T-helper 17 cell (primary cell): ENCODE data around the gene TUBGCP3. TPM values are rescaled to one million over a fixed set of nuclear protein-coding genes. Genes with fewer than 3 reads are reported as not detected.

Source experiments
- ATAC-seq: fragments of 150-1000 bp; cut with Tn5 transposase; 2 replicates; pipeline ENCODE4 v1.10.0; 2021; ENCODE audit warnings: mild to moderate bottlenecking, moderate library complexity
- DNase-seq, 3 donors: peaks; one replicate each; pipeline versions ENCODE4 v3.0.0 to v3.0.0-alpha.2; 2020 to 2021
- H3K9me3 ChIP-seq: one replicate; pipeline ENCODE4 v1.7.0; 2013; ENCODE audit warnings: low read length, mild to moderate bottlenecking; ENCODE audit not compliant: control insufficient read depth, poor library complexity, severe bottlenecking
- H3K27ac Mint-ChIP-seq: one replicate; pipeline ENCODE4 v1.8.0; 2022; ENCODE audit warnings: mild to moderate bottlenecking, moderate library complexity, mixed read lengths
- H3K27me3 Mint-ChIP-seq: one replicate; pipeline ENCODE4 v1.8.0; 2022; ENCODE audit warnings: mixed read lengths
- H3K36me3 Mint-ChIP-seq: one replicate; pipeline ENCODE4 v1.8.0; 2022; ENCODE audit warnings: low read depth, mixed read lengths
- H3K4me1 Mint-ChIP-seq: one replicate; pipeline ENCODE4 v1.8.0; 2022; ENCODE audit warnings: mild to moderate bottlenecking, mixed read lengths
- H3K4me3 Mint-ChIP-seq: one replicate; pipeline ENCODE4 v1.8.0; 2022; ENCODE audit warnings: mild to moderate bottlenecking, moderate library complexity, mixed read lengths
- total RNA-seq, 4 donors: library from RNA in 2 of 4; stranded (reverse) in 2 of 4; gene quantifications; one replicate each; pipeline ENCODE4 v1.2.3 and lab custom pipeline; 2022 to 2026

The TUBGCP3 gene
- total RNA-seq, 2 donors from 2014 or later: 34.5 to 35.3 TPM

DNA sequence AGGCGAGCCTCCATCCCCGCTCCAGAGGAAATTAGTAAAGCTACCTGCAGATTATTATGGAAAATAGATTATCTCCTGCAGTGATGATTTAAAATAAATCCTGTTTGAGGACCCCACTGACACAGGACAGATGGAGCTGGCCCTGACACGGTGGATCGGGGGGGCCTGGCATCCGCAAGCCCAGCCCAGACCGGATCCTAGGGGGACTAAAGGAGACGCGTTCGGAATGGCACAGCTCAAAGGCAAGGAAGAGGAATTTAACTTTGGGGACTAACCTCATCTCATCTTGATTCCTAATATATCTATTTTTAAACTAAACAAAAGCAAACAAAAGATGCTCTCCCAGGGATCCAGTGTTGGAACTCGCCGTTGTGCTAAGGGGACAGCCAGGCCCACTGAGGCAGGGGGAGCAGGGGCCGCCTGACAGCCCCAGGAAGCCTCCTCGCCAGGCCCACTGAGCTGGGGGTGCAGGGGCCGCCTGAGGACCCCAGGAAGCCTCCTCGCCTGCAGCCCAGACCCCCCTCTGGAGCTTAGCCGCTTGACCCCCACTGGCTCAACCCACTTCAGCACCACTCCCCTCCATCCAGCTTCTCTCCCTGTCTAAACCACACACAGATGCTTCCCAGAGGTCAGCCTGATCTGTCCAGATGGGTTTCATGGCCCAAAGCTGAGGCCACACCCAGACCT, 133.2 kb downstream of the TUBGCP3 start:
- DNase-seq (no peak), ATAC-seq (no peak)
- Mint-ChIP-seq H3K27me3 (peaks cover 14% of the 10 kb centered on the region), H3K4me3 (no peak overlapping the region), H3K27ac (no peak overlapping the region), H3K4me1 (no peaks in the 10 kb centered on the region), H3K36me3 (peaks cover 2% of the 10 kb centered on the region)
- no peaks in the 10 kb centered on the region for H3K9me3 ChIP-seq

GRCh38 chr13:112453874-112454647, 133.9 kb downstream of the TUBGCP3 start:
- DNase-seq (no peak), ATAC-seq (no peak)
- Mint-ChIP-seq H3K36me3 (peaks cover 2% of the 10 kb centered on the region), H3K27me3 (peaks cover 20% of the 10 kb centered on the region), H3K4me3 (no peak overlapping the region), H3K27ac (no peak overlapping the region), H3K4me1 (no peaks in the 10 kb centered on the region)
- no peaks in the 10 kb centered on the region for H3K9me3 ChIP-seq

- DNase-seq (no peak), ATAC-seq (no peak)
- H3K4me1 Mint-ChIP-seq: no peaks in the 10 kb centered on the region
- no peak overlapping the region for H3K27ac Mint-ChIP-seq
- no peaks in the 10 kb centered on the region for H3K9me3 ChIP-seq
- no peak overlapping the region for H3K4me3 Mint-ChIP-seq
- peaks cover 2% of the 10 kb centered on the region for H3K36me3 Mint-ChIP-seq
- H3K27me3 Mint-ChIP-seq: peaks cover 27% of the 10 kb centered on the region
Measured at GRCh38 chr13:112453207-112453829, 134.6 kb downstream of the TUBGCP3 start.

DNA sequence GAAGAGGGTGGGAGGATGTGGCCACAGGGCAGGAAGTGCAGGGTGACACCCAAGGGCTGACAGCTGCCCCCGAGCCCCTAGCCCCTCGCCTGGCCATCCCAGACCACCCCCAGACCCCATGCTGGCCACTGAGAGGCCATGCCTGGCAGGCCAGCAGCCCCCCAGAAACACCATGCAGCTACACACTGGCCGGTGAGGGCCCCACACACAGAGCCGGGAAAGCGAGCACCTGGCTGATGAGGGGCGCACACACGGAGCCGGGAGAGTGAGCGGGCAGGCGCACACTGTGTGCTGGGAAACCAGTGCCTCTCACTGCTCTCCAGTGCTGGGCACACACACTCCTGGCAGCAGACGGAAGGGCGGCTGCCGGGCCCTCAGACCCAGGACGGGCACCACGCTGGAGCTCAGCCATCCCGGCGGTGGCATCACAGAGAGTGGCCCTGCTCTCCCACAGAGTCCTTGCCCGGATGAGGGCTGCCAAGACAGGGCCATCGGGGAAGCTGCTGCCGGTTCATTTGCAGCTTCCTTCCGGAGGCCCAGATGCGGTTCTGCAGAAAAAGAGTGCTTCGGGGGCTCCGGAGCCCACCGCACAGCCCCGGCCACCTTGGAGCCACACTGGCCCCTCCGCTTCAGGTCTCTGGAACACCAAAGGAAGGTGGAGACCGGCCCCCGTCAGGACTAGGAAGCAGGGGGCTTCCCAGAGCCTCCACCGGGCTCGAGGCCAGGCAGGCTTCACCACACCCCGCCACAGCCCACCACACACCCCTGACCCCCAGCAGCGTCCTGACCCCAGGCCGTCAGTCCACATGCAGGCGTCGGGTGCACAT, 135.4 kb downstream of the TUBGCP3 start:
- Mint-ChIP-seq H3K4me3 (no peak overlapping the region), H3K27ac (no peak overlapping the region), H3K4me1 (no peaks in the 10 kb centered on the region), H3K27me3 (peaks cover 27% of the 10 kb centered on the region), H3K36me3 (peaks cover 2% of the 10 kb centered on the region)
- no peak for ATAC-seq
- no peaks in the 10 kb centered on the region for H3K9me3 ChIP-seq
- DNase-seq: no peak

DNA sequence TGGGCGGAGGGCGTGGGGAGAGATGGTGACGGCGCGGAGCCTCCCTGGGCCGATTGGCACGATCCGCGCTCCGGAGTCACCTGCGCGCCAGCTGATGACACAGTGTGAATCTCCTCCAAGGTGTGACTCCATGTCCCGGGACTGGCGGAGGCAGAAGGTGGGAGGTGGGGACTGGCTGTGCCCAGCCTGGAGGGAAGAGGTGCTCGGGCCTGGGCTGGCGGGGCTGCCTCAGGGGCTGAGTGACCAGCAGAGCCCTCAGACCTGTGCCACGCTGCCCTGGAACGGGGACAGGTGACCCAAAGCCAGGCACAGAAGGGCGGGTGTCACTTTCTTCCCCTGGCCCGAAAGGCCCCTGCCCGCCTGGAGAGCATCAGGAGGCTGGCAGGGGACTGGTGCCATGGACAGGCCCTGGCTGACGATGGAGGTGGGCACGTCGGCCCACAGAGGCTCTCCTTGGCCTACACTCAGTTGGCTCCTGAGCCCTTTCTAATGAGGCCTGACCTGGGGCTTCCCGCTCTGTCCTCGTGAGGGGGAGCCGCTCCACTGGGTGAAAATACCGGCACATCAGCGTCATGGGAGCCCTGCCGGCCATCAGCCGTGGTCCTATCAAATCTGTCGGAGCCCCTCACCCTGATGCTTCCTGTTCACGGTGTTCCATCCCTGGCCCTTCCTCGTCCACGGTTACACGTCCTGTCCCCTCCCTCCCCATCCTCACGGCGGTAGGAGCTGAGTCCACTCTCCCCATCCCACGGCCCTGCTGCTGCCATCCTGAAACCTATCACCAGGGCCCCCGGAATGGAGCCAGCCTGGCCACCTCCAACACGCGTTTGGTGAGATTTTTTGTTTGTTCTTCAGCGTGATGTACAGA, 136.2 kb downstream of the TUBGCP3 start:
- no peak for DNase-seq
- H3K9me3 ChIP-seq: no peaks in the 10 kb centered on the region
- H3K36me3 Mint-ChIP-seq: peaks cover 2% of the 10 kb centered on the region
- H3K27ac Mint-ChIP-seq: no peak overlapping the region
- H3K4me3 Mint-ChIP-seq: no peak overlapping the region
- no peak for ATAC-seq
- peaks cover 34% of the 10 kb centered on the region for H3K27me3 Mint-ChIP-seq
- H3K4me1 Mint-ChIP-seq: no peaks in the 10 kb centered on the region

DNA sequence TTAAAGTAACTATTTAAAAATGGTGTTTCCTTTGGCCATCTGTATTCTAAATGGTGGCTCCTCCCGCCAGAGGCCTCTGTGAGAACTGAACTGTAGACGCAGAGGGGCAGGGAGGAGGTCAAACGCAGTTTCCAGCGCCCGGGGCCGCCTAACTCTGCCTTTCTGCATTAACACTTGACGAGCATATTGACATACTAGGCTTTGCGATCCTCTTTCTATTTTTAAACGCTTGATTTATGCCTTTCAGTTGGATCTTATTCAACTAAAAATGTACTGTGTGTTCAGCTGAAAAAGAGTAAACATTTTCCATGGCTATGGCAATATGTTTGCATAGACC, 137.1 kb downstream of the TUBGCP3 start:
- ATAC-seq: no peak
- Mint-ChIP-seq H3K27me3 (peaks cover 39% of the 10 kb centered on the region), H3K4me3 (no peak overlapping the region), H3K4me1 (no peaks in the 10 kb centered on the region), H3K27ac (no peak overlapping the region), H3K36me3 (peaks cover 2% of the 10 kb centered on the region)
- no peak for DNase-seq
- H3K9me3 ChIP-seq: no peaks in the 10 kb centered on the region

- DNase-seq: no peak
- H3K27ac Mint-ChIP-seq: no peak overlapping the region
- H3K4me1 Mint-ChIP-seq: no peaks in the 10 kb centered on the region
- no peak for ATAC-seq
- peaks cover 39% of the 10 kb centered on the region for H3K27me3 Mint-ChIP-seq
- H3K36me3 Mint-ChIP-seq: peaks cover 2% of the 10 kb centered on the region
- H3K9me3 ChIP-seq: no peaks in the 10 kb centered on the region
- H3K4me3 Mint-ChIP-seq: no peak overlapping the region
Measured at GRCh38 chr13:112450118-112450903, 137.6 kb downstream of the TUBGCP3 start.

- Mint-ChIP-seq H3K4me3 (no peak overlapping the region), H3K4me1 (no peaks in the 10 kb centered on the region), H3K27ac (no peak overlapping the region), H3K27me3 (peaks cover 39% of the 10 kb centered on the region), H3K36me3 (peaks cover 2% of the 10 kb centered on the region)
- DNase-seq: no peak
- ATAC-seq: no peak
- no peaks in the 10 kb centered on the region for H3K9me3 ChIP-seq
Measured at GRCh38 chr13:112449545-112449930, 138.4 kb downstream of the TUBGCP3 start.

DNA sequence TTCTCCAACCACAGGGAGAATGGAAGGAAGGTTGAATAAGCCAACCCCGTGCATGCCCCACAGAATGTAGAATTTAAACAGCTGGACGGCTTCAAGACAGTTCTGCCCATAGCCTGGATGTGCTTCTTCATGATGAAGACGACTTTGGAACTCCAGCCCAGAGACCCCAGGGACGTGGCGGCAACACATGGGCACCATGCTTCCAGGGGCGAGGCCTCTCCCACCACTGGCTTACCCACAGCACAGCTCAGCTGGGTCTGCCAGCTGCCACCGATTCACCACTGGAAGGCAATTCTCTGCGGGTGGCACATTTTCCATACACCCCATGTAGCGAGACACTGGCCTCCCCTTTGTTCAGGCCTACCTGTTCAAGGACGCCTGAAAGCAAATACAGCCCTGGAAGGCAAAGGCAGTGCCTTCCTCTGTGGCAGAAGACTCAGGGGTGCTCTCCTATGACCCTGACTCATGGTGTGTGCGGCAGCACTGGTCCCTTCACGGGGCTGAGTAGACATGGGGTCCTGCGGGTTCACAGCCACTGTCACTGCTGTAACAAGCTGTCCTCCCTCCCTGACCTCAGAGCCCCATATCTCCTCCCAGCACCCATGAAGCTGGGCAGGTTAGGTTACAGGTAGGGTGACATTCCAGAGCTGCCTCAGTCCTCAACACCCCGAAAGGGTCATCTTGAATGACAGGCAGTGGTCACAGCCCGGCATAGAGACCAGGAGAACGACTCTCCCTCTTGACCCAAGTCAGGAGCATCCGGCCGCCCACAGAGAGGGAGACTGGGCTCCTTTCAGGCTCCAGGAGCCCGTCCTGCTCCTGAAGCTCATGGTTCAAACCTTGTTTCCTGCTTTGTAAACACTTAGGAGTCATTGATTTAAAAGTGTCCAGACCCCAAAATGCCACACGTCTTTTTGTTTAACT, 139.1 kb downstream of the TUBGCP3 start:
- ATAC-seq: no peak
- DNase-seq: no peak
- H3K27ac Mint-ChIP-seq: no peak overlapping the region
- H3K36me3 Mint-ChIP-seq: peaks cover 2% of the 10 kb centered on the region
- H3K4me1 Mint-ChIP-seq: no peaks in the 10 kb centered on the region
- no peaks in the 10 kb centered on the region for H3K9me3 ChIP-seq
- H3K4me3 Mint-ChIP-seq: no peak overlapping the region
- peaks cover 41% of the 10 kb centered on the region for H3K27me3 Mint-ChIP-seq

GRCh38 chr13:112447761-112448603, 140.0 kb downstream of the TUBGCP3 start:
- Mint-ChIP-seq H3K27ac (no peak overlapping the region), H3K4me1 (peaks cover 3% of the 10 kb centered on the region), H3K27me3 (peaks cover 50% of the 10 kb centered on the region), H3K36me3 (peaks cover 2% of the 10 kb centered on the region), H3K4me3 (no peak overlapping the region)
- no peak for DNase-seq
- no peaks in the 10 kb centered on the region for H3K9me3 ChIP-seq
- ATAC-seq: no peak
